Embryonic facial prominence (tissue), 1 donor: ENCODE data around the gene MESP2.
A peak's percentile ranks its signal among the peaks of the same experiment; 100 is the strongest.

ENCODE experiments used
- DNase-seq: peaks from one replicate; pipeline ENCODE4 v3.0.0-alpha.2; 2016; ENCODE audit errors: extremely low spot score

The MESP2 gene, protein sequence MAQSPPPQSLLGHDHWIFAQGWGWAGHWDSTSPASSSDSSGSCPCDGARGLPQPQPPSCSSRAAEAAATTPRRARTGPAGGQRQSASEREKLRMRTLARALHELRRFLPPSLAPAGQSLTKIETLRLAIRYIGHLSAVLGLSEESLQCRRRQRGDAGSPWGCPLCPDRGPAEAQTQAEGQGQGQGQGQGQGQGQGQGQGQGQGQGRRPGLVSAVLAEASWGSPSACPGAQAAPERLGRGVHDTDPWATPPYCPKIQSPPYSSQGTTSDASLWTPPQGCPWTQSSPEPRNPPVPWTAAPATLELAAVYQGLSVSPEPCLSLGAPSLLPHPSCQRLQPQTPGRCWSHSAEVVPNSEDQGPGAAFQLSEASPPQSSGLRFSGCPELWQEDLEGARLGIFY

DNA sequence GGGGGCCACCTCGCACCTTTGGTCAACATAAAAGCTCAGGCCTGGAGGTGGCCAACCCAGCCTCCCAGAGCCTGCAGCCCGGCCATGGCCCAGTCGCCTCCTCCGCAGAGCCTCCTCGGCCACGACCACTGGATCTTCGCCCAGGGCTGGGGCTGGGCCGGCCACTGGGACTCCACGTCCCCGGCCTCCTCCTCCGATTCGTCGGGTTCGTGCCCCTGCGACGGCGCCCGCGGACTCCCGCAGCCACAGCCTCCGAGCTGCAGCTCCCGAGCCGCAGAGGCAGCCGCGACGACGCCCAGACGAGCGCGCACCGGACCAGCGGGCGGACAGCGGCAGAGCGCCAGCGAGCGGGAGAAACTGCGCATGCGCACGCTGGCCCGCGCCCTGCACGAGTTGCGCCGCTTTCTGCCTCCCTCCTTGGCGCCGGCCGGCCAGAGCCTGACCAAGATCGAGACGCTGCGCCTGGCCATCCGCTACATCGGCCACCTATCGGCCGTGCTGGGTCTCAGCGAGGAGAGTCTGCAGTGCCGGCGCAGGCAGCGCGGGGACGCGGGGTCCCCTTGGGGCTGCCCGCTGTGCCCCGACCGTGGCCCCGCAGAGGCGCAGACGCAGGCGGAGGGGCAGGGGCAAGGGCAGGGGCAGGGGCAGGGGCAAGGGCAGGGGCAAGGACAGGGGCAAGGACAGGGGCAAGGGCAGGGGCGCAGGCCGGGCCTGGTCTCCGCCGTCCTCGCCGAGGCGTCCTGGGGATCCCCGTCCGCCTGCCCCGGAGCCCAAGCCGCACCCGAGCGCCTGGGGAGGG is at the start of gene MESP2:
Gene MESP2, plus strand, starts transcription at position 59 of the 799 bp plus-strand sequence. Its CDS starts 26 bp downstream, at position 85.
- DNase-seq, result no peak

DNA sequence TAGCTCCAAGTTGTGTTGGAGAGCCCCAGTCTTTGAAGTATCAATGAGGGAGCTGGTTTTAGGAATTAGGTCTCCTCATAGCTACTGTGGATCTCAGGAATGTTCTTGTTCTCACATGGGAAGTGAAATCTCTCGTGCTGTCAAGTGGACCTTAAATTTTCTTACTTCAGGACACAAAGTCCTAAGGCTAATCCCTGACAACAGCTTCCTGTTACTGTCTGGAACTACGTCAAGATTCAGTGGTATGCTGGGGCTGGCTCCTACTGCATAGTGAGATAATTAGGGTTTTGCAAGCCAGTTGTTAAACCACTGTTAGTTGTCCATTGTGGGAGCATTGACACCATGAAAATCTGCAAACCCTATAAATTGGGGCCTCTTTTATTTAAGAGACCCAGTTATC is 47.9 kb upstream of the MESP2 start:
- no peak for DNase-seq

DNA sequence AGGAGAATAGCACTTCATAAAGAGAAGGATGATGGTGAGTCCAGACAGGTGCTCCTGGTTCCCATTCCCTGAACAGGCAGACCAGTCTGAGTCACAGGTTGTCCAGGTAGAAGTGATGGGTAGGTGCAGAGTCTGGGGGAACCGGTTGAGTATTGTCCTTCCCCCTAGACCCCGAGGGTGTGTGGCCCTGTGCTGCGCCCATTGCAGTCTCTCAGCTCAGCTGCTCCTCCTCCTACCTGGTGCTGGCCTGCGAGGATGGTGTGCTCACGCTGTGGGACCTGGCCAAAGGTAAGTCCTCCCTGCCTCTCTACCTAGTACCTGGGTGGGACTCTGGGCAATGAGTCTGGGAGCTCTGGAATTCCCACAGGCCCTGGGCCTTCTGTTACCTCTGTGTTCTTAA is 44.9 kb upstream of the MESP2 start:
- DNase-seq, result no peak

DNA sequence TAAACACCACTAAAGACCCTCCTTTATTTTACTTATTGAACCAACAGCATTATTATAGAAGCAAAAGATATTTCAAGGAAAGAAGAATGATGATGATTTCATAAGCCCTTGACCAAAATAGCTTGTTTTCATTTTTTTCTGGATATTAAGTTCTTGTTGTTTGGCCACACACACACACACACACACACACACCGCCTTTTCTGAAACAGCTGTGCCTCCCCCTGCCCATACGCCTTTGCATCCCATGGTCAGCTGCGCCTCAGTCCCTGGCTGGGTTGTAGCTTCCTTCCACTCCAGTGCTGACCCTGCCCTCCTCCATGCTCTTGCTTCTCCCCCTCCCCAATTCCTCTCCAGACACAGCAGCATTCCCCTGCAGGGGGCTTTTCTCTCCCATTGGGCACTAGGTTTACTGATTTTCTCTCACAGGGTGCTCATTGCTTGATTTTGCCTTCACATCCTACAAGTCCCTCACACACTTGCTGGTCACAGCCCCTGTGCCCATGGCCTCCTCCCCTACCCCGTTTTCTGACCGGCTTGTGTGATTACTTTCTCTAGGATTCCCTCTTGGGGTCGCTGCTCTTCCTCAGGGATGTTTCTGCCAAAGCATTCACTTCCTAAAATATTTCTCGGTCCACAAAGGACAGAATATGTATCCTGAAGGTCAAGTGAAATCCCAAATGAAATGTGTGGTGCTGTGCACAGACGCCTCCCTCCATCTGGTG is 43.5 kb upstream of the MESP2 start:
- DNase-seq, result no peak

DNA sequence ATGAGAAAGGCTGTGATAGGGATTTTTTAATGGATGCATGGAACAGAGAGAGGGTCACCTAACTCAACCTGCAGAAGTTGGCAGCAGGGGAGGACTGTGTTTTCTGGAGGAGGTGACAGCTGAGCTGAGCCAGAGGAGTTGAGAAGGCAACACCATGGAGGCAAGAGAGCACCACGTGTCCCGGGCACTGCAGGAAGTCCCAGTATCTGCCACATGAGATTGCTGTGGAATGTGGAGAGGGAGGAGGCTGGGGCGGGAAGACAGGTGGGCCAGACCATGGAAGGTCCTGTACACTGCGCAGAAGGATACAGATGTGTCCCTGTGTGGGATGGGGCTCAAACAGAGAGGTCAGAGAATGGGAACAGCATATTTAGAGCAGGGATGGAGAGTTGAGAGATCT is 40.4 kb upstream of the MESP2 start:
- no peak for DNase-seq

DNA sequence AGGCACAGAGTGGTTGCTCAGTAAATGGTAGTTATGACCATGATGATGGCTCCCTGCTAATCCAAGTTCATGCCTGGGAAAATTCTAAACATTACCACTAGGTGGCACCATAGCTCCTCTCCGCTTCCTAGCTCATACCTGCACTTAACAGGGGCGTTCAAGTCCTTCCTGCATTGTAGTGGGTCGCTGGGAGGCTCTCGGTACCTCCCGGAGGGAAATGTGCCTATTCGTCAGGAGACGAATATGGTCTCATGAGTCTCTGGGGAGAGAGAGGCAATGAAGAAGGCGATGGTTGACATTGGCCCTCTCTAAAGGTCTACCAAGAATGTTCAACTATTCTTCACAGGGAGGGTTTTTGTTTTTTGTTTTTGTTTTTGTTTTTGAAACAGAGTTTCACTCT is 36.0 kb upstream of the MESP2 start:
- DNase-seq, result no peak

DNA sequence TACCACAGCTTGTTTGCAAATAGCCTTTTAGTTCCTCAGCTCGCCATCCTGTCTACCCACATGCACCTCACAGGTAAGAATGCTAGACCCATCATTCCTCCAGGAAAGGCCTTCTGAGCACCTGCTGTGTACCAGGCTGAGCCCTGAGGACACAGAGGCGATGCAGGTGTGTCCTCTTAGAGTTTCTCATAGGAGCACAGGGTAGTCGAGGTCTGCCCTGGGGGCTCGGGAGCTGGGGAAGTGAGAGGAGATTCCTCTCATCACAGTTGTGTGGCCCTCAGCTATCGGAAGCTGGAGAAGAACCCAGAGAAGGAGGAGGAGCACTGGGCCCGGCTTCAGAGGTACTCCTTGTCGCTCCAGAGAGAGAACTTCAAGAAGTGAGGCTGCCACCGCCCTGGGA is 33.1 kb upstream of the MESP2 start:
- no peak for DNase-seq

DNA sequence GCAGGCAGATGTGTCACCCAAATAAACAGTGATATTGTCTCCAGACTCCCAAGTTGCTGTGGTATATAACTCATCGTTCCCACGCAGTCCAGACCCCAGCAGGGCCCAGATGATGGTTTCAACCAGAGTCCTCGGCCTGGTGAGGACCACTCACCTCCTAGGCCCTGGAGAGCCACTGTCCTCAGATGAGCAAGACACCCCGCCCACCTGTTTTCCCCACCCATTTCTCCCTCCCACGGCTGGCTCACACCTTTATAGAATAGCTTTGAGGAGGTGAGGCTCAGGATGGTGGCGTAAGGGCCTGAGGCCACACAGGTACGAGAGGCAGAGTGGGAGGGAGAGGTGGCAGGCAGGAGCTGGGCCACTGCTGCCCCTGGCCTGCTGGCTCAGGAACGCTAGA is 32.5 kb upstream of the MESP2 start:
- DNase-seq, result no peak

DNA sequence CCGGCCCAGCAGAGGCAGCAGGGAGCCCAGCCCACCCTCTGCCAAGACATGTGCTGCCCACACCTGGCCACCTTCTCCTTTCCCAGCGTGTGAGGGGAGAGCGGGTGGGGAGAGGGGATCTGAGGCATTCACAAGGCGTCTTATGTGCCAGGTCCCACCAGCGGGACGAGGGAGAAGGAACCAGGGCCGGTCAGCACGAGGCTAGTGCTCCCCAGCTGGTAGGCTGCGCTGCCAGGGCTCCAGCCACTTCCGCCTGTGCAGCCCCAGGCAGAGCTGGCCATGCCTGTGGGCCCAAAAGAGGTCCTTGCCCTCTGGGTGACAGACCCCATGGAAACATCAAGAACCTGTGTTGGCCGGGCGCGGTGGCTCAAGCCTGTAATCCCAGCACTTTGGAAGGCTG is 31.0 kb upstream of the MESP2 start:
- DNase-seq, result no peak

DNA sequence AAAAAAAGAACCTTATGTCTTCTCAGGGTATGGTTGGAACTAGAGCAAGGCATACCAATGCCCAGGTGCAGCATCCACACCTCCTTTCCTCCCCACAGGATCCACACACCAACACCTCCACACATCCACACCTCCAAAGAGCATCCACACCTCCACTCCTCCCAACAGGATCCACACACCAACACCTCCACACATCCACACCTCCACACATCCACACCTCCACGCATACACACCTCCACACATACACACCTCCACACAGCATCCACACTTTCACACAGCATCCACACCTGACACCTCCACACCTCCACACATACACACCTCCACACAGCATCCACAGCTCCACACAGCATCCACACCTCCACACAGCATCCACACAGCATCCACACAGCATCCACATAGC is 30.4 kb upstream of the MESP2 start:
- DNase-seq, result no peak

DNA sequence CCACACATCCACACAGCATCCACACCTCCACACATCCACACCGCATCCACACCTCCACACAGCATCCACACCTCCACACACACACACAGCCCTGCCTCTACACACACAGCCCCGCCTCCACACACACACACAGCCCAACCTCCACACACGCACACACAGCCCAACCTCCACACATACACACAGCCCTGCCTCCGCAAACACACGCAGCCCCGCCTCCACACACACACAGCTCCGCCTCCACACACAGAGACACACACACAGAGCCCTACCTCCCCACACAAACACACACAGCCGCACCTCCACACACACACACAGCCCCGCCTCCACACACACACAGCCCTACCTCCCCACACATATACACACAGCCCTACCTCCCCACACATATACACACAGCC is 29.7 kb upstream of the MESP2 start:
- DNase-seq, result no peak

DNA sequence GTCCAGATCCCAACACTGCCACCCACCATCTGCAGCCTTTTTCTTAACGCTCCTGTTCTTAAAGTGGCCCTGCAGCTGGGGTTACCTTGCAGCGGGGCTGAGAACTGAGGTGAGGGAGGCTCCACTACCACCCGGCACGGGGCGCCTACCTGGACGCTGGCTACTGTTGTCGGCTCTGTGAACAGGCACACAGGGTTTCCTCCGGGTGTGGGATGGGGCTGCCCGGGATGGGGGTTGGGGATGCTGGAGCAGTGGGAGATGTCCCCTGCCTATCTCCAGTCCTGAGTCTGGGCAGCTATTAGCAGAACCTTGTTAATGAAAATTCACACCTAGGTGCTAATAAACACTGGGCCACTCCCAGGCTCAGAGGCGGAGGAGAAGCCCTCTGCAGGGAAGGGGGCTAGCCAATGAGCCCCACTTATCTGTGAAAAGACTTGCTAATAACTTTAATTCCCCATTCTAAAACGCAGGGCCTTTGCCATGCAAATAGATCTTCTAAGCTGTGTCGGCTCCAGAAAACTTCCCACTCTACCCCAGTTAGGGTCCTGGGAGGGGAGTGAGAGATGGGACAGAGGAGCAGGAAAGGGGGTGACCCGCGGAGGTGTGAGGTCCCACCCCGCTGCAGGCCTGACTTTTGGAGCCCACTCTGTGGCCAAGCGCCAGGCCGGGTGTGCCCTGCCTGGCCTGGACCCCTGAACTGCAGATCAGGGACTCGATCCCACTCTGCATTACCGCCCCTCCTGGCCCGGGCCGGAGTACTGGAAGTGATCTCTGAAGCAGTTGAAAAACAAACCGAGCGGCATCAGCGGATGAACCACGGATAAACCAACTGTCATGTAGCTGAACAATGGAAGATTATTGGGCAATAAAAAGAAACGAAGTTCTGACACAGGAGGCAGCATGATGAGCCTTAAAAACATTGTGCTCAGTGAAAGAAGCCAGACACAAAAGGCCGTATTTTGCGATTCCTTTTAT is 28.1 kb upstream of the MESP2 start:
- DNase-seq, result no peak

DNA sequence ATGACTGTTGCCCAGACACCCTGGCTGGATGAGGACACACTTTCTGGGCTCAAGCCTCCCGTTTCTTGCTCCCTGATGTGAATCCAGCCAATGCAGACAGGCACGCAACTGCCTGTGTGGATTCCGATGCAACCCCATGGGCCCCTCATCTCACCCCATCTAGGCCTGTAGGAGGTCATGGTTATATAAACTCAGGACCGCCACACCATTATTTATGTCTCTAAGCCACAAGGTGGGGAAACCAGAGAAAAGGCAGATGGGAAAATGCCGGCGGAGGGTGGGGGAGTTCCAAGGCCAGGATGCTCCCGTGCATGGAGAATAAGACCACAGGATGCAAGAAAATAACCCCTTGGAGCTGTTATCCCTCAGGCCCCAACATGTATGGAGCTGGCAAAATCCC is 27.1 kb upstream of the MESP2 start:
- DNase-seq, result no peak

DNA sequence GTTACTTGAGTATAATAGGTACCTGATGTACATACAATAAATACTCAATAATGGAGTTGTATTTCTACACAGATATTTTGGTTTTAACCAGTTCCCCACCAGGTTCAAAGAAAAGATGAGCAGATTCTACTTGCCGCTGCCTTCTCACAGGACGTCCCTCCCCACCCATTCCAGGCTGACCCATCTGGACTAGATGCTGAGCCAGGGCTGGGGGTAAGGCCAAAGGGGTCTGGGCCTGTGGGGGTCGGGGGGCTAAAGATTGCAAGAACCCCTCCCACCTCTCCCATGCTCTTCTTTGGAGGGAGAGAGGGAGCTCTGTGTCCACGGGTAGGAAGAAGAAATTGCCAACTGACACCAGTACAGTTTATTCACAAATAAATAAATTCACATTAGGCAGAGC is 26.6 kb upstream of the MESP2 start:
- no peak for DNase-seq

DNA sequence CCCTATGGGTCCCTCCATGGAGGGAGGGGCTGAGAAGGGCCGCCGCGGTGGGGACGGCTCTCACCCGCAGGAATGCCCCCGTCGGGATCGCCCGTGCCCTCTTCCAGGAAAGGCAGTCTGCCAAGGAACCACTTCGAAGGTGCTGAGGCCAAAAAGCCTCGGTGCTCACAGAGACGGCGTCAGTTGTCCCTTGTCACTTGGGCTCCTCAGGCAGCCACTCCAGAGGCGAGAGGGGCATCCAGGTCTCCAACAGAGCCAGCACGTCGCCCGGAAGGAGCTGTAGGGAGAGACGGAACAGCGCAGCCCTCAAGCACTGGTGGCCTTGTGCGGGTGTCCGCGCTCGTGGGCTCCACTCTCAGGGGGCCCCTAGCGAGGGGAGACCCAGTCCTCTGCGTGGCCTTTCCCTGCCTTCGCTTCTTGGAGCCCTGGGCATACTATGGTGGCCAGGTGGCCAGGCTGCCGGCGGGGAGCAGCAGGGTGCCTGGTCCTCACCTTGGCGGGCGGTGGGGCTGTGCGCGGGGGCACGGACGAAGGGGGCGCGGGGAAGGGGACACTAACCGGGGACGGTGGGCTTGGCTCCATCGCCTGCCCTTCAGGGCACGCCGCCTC is 26.1 kb upstream of the MESP2 start:
- DNase-seq, result no peak

DNA sequence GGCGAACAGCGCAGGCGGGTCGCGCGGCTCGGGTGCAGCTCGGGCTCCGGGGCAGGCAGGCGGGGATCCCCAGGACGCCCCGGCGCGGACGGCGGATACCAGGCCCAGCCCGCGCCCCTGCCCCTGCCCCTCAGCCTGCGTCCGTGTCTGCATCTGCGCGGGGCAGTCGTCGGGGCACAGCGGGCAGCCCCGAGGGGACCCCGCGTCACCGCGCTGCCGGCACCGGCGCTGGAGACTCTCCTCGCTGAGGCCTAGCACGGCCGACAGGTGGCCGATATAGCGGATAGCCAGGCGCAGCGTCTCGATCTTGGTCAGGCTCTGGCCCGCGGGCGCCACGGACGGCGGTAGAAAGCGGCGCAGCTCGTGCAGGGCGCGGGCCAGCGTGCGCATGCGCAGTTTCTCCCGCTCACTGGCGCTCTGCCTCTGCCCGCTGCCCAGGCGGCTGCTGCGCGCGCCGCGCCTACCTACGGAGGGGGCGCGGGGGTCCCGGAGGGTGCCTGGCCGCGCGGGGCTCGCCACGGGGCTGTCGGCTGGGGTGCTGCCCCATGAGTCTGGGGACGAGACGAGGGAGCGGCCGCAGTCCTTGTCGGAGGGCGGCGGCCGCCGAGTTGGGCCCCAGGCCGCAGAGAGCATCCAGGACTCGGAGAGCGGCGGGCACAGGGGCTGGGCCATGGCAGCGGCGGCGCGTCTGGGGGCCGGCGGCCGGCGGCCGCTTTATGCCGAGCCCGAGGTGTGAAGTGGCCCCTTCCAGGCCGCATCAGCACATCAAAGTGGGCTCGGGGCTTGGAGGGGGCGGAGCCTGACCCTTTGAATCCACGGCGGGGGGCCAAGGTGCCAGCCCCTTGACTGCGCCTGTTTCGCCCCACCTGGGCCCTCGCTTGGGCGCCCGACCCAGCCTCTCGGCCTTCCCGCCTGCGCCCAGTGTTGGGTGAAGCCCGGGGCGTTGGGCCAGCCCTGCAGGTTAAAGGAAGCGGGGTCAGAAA is 25.3 kb upstream of the MESP2 start, which contains the start of gene MESP1:
Gene MESP1, minus strand, starts transcription at position 690 of the 983 bp plus-strand sequence. Its CDS starts 18 bp downstream, at position 672.
- DNase-seq, result peak; percentile 80

DNA sequence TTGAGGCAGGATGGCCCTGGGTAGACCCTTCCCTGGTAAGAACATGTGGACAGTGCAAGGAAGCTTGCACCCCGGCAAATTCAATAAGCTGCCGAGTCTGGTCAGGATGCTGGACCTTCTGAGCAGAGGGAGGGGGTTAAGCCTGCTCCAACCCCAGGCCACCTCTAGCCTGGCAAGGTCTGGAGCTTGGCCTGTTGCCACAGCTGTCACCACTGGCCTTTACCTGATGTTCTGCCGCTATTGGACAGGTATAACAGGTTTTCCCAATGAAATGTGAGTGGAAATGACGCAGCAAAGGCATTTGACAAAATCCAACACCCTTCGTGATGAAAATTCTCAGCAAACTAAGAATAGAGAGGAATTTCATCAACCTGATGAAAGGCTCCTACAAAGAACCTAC is 24.4 kb upstream of the MESP2 start:
- DNase-seq, result no peak

DNA sequence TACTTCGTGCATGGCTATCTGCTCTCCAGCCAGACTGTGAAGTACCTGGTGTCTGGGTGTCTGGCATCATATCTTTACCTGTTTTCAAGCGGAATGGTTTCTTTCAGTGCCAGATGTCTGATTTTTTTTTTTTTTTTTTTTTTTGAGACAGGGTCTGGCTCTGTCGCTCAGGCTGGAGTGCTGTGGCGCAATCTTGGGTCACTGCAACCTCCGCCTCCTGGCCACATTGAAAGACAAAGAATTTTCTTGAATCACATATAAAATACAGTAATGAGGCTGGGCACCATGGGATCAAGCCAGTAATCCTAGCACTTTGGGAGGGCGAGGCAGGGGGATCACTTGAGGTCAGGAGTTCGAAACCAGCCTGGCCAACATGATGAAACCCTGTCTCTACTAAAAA is 22.3 kb upstream of the MESP2 start:
- no peak for DNase-seq

DNA sequence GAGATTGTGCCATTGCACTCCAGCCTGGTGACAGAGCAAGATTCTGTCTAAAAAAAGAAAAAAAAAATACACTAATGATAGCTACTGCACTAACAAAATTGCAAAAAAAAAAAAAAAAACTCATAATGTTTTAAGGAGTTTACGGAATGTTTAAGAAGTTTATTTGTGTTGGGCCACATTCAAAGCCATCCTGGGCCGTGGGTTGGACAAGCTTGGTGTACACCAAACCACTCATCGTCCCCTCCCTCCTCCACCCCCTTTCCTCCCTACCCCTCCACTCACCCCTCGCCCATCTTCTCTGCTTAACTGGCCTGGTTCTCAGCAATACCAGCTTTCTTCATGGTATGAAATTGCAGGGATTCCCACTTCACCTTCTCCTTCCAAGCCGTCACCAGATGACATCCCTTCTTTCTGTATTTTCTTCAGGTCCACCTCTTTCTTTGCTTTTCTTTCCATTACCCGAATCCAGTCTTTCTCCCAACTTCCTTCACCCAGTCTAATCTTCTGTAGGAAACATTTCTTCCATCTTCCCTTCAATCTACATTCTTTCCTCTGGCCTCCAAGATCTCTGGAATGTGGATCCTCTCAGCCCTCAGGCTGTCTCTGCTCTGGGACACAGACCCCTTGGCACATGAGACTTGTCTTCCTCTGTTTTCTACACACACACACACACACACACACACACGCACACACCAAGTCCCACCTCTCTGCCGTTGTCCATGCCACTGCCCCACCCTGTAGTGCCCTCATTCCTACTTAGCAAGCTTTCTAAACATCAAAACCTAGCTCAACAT is 21.6 kb upstream of the MESP2 start:
- DNase-seq, result no peak
